Effector memory CD8-positive, alpha-beta T cell (primary cell): Measurements from ENCODE around the gene POLL.

Experiments used
- ATAC-seq: fragments of 150-1000 bp; cut with Tn5 transposase; replicated peaks from 2 replicates; pipeline ENCODE4 v1.10.0; 2021; ENCODE audit warnings: mild to moderate bottlenecking, moderate library complexity
- DNase-seq, 3 experiments: peaks; one replicate each; pipeline ENCODE4 v3.0.0; 2021
- H3K27ac Mint-ChIP-seq, 2 donors: one replicate each; pipeline ENCODE4 v1.8.0; 2022; ENCODE audit warnings: mild to moderate bottlenecking in 2 of 2, mixed read lengths in 2 of 2, moderate library complexity in 2 of 2
- H3K27me3 Mint-ChIP-seq, 2 donors: one replicate each; pipeline ENCODE4 v1.8.0; 2022; ENCODE audit warnings: mixed read lengths in 2 of 2
- H3K36me3 Mint-ChIP-seq: one replicate; pipeline ENCODE4 v1.8.0; 2022; ENCODE audit warnings: mild to moderate bottlenecking, moderate library complexity, mixed read lengths; ENCODE audit not compliant: insufficient read depth
- H3K4me1 Mint-ChIP-seq, 2 donors: one replicate each; pipeline ENCODE4 v1.8.0; 2022; ENCODE audit warnings: low read depth in 2 of 2, mixed read lengths in 2 of 2
- H3K4me3 Mint-ChIP-seq, 2 donors: one replicate each; pipeline ENCODE4 v1.8.0; 2022; ENCODE audit warnings: mild to moderate bottlenecking in 2 of 2, mixed read lengths in 2 of 2, moderate library complexity in 2 of 2
- H3K9me3 Mint-ChIP-seq, 2 donors: one replicate each; pipeline ENCODE4 v1.8.0; 2022; ENCODE audit warnings: mixed read lengths in 2 of 2

Gene POLL

DNA sequence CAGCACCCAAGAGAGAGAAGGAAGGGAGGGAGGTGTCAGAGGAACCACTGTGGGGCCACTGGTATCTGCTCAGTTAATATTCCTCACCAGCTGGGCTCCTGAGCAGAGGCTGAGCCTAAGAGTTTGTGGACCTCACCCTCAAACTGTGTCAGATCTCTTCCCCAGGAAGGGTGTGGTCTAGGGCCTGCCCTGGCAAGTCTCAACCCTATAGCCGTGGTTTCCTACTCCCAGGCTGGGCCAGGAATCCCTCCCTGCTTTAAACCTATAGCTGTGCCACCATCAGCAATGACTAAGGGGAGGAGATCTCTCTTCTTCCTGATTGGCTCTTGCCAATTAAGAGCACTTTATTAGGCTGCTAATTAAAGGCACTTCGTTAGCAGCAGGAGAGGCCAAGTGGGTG is 29.9 kb downstream of the POLL start:
- Mint-ChIP-seq H3K27ac (peak overlapping the region; percentile 45 to 89), H3K4me3 (no peak overlapping the region), H3K9me3 (no peaks in the 10 kb centered on the region), H3K27me3 (peaks cover 0 to 14% of the 10 kb centered on the region in 2 donors), H3K4me1 (peaks cover 15% of the 10 kb centered on the region in 2 donors), H3K36me3 (peaks cover 15% of the 10 kb centered on the region)
- DNase-seq: no peak
- peak; percentile 39 for ATAC-seq

DNA sequence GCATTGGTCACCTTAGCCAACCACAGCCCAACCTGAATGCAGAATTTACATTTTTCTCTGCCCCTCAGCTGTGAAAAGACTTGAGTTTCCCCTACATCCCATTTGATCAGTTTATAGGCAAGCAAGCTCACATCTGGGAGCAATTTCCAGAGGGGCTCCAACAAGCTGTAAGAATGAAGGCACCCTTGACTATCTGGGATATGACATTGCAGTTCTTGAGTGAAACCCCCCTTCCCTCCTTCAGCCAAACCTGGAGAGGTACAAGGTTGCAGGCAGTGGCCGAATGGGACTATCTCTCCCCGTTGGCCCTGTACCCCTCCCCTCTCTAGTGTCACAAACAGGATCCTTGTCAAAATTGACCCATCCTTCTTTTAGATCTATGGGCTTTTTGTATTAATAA is 30.5 kb downstream of the POLL start:
- DNase-seq: no peak
- H3K9me3 Mint-ChIP-seq: no peaks in the 10 kb centered on the region
- peaks cover 18% of the 10 kb centered on the region for H3K36me3 Mint-ChIP-seq
- no peak for ATAC-seq
- H3K4me3 Mint-ChIP-seq: no peak overlapping the region
- H3K27ac Mint-ChIP-seq: peak overlapping the region; percentile 45 to 89
- peaks cover 0 to 7% of the 10 kb centered on the region in 2 donors for H3K27me3 Mint-ChIP-seq
- H3K4me1 Mint-ChIP-seq: peaks cover 15% of the 10 kb centered on the region in 2 donors

DNA sequence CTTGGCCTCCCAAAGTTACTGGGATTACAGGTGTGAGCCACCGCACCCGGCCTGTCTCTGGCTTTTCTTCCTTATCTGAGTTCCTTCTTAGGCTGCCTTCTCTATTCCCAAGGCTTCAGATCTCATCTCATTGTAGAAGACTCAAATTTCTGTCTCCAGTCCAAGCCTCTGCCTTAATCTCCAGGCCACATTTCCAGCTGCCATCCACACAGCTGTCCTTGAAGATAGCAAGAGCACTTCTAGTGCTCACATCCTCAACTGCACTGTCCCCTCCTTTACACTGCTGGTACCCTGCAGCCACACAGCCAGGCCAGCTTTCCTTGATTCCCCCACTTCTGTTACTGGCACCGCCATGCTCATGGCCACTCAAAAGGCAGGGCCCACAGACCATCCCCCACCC is 35.6 kb downstream of the POLL start:
- no peak overlapping the region for H3K27ac Mint-ChIP-seq
- no peak overlapping the region for H3K4me3 Mint-ChIP-seq
- no peaks in the 10 kb centered on the region for H3K27me3 Mint-ChIP-seq
- no peaks in the 10 kb centered on the region for H3K9me3 Mint-ChIP-seq
- H3K4me1 Mint-ChIP-seq: peaks cover 0 to under 1% of the 10 kb centered on the region in 2 donors
- DNase-seq: no peak
- ATAC-seq: no peak
- peaks cover 20% of the 10 kb centered on the region for H3K36me3 Mint-ChIP-seq

DNA sequence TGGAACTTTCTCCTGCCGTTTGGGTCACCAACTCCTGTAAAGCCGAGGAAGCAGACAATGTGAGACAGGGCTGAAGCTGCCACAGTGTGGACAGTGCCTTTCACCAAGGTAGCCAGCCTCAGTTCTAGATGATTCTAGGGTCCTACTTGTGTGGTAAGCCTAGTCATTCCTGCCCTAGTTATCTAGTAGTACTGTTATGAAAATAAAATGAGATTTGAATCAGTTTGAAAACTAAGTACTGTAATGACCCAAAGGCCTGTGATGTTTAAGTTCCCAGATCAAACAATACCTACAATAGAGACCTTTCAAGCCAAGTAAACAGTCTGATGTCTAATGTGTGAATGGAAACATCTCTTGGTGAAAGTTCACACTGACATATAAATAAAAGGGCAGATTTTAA is 37.1 kb downstream of the POLL start:
- no peaks in the 10 kb centered on the region for H3K9me3 Mint-ChIP-seq
- ATAC-seq: no peak
- no peaks in the 10 kb centered on the region for H3K27me3 Mint-ChIP-seq
- DNase-seq: no peak
- H3K4me3 Mint-ChIP-seq: no peak overlapping the region
- no peaks in the 10 kb centered on the region for H3K4me1 Mint-ChIP-seq
- peaks cover 17% of the 10 kb centered on the region for H3K36me3 Mint-ChIP-seq
- H3K27ac Mint-ChIP-seq: no peak overlapping the region

DNA sequence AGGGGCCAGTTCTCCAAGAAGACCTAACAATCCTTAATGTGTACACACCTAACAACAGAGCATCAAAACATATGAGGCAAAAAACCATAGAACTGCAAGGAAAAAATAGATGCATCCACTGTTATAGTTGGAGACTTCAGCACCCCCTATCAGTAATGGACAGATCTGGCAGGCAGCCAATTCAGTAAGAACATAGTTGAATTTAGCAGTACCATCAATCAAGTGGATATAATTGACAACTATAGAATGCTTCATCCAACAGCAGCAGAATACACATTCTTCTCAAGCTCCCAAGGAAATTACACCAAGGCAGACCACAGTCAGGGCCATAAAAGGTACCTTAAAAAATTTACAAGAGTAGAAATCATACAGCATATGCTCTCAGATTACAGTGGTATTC is 42.2 kb downstream of the POLL start:
- H3K4me3 Mint-ChIP-seq: no peak overlapping the region
- no peak overlapping the region for H3K27ac Mint-ChIP-seq
- DNase-seq: no peak
- H3K9me3 Mint-ChIP-seq: no peaks in the 10 kb centered on the region
- H3K4me1 Mint-ChIP-seq: no peaks in the 10 kb centered on the region
- no peaks in the 10 kb centered on the region for H3K27me3 Mint-ChIP-seq
- peaks cover 19% of the 10 kb centered on the region for H3K36me3 Mint-ChIP-seq
- no peak for ATAC-seq

DNA sequence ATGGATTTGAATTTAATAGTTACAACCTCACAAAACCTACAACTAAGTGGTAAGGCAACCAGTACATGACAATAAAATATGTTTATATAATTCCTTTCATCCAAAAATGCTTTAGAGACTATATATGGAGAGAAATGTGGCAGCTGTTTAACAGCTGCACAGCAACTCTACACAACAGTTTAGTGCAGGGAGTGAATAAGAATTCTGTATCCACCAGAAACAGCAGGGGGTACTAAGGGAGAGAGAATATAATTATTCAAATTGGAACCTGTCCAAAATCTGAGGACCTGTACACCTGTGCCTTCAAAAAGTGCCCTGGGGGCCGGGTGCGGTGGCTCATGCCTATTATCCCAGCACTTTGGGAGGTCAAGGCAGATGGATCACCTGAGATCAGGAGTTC is 49.6 kb downstream of the POLL start:
- DNase-seq (no peak), ATAC-seq (no peak)
- H3K27ac Mint-ChIP-seq: peak overlapping the region in 1 of 2 donors; percentile 10
- no peaks in the 10 kb centered on the region for H3K4me1 Mint-ChIP-seq
- no peaks in the 10 kb centered on the region for H3K27me3 Mint-ChIP-seq
- no peak overlapping the region for H3K4me3 Mint-ChIP-seq
- H3K9me3 Mint-ChIP-seq: no peaks in the 10 kb centered on the region
- H3K36me3 Mint-ChIP-seq: peaks cover 19% of the 10 kb centered on the region

DNA sequence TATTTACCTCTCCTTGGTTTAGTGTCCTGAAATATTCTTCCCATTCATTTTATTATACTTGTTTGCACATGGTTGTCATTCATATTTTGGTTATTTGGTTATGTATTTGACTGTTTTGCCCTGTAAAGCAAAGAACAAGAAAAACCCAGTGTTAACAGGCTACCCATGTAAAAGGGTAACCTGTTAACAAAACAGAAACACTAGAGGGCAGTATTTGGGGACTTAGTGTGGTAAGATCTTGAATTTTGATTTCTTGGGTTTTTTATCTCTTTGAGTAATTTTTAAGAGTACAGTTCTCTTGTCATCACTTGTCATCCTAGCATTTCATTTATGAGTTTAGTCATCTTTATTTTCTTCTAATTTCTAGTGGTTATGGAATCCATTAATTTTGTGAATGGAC is 51.3 kb downstream of the POLL start:
- ATAC-seq: no peak

DNA sequence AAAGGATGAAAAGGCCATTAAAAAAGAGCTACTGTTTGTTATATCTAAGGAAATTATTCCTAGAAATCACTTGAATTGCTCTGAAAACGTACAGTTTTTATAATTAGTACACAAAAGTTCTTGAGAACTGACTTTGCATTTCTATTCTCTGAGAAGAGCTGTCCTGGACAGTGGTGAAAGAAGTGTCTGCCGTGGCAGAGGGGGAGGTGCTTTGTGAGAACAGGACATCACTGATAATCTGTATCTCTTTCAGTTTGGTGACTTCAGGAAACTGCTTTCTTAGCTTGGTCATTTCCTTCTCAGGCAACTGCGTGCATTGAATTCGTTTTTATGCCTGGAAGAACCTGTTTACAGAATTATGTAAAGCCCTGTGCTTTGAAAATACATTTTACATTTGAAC is 52.1 kb downstream of the POLL start:
- no peaks in the 10 kb centered on the region for H3K9me3 Mint-ChIP-seq
- H3K36me3 Mint-ChIP-seq: peaks cover 14% of the 10 kb centered on the region
- no peak overlapping the region for H3K4me3 Mint-ChIP-seq
- DNase-seq (no peak), ATAC-seq (no peak)
- H3K4me1 Mint-ChIP-seq: no peaks in the 10 kb centered on the region
- no peak overlapping the region for H3K27ac Mint-ChIP-seq
- H3K27me3 Mint-ChIP-seq: no peaks in the 10 kb centered on the region

More for the DNA sequence above, 51.3 kb downstream of the POLL start:
- H3K4me3 Mint-ChIP-seq: no peak overlapping the region
- no peak overlapping the region for H3K27ac Mint-ChIP-seq
- no peak for DNase-seq
- no peaks in the 10 kb centered on the region for H3K27me3 Mint-ChIP-seq
- H3K9me3 Mint-ChIP-seq: no peaks in the 10 kb centered on the region
- no peaks in the 10 kb centered on the region for H3K4me1 Mint-ChIP-seq
- peaks cover 20% of the 10 kb centered on the region for H3K36me3 Mint-ChIP-seq

DNA sequence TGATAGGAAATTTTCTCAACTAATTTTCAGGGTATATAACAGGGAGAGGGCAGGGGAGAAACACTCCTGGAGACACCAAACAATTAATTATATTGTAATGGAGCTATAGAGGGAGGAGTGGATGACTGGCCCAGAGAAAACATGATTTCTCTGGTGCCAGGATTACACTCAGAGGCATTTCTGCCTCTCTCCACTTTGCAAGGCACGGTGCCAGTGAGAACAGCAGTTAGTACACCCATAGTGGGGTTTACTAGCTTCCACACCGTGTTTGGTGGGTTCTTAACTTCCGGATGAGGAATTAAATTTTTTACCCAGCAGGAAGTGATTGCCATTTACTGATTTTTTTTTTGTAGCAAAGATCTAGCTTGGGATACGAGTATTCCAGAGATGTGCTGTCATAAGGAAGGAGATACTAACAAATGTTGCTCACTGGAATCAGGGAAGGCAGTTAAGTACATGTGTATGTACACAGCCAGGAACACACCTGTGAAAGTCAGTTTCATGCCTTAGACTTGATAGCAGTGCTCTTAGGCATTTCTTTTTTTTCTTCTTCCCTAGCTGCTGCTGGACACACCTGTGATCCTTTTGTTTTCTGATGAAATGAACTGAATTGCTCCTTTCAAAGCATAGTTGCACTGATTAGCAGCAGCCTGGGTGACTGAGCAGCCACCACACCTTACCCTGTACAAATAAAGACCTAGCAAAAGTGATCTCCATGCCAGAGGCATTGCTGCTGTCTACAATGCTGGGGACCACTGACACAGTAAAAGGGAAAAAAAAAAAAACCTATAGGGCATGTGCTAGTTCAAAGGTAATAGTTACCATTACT is 58.1 kb downstream of the POLL start:
- DNase-seq (no peak), ATAC-seq (no peak)
- Mint-ChIP-seq H3K4me1 (no peaks in the 10 kb centered on the region), H3K27me3 (no peaks in the 10 kb centered on the region), H3K4me3 (no peak overlapping the region), H3K36me3 (peaks cover 10% of the 10 kb centered on the region), H3K27ac (no peak overlapping the region), H3K9me3 (no peaks in the 10 kb centered on the region)

DNA sequence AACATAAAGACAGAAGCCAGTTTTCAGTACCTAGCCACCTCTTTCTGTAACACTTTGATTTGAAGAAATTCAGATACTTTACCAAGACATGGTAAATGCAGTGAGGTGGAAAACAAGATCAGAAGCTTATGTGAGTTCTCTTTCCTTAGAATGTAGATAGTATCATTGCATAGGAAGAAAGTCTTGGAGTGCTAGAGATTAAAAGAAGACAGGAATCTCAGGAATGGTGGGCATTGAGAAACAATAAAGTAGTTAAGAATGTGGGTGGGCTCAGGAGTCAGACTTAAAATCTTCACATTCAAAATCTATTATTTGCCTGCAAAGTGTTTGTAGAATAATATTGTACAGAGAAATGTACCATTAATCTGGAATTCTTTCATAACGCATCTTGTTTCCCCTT is 58.9 kb downstream of the POLL start:
- Mint-ChIP-seq H3K36me3 (peaks cover 10% of the 10 kb centered on the region), H3K9me3 (no peaks in the 10 kb centered on the region), H3K27me3 (no peaks in the 10 kb centered on the region), H3K27ac (no peak overlapping the region), H3K4me3 (no peak overlapping the region), H3K4me1 (no peaks in the 10 kb centered on the region)
- no peak for ATAC-seq
- DNase-seq: no peak
